Measurements from ENCODE around the gene GLYATL1B. TPM values are rescaled to one million over a fixed set of nuclear protein-coding genes. Genes with fewer than 3 reads are reported as not detected.
"Not testable (repeated sequence)": the region's sequence is repeated elsewhere in the genome, so short reads cannot be mapped to it uniquely, and the experiment has no call there.

GLYATL1B gene
- total RNA-seq, 1 donor from 2014 or later, result not detected

- H3K36me3 Mint-ChIP-seq (ENCODE audit: low read depth, unreplicated experiment); H3K4me1 Mint-ChIP-seq (ENCODE audit: unreplicated experiment); H3K4me3 Mint-ChIP-seq (ENCODE audit: unreplicated experiment); DNase-seq (ENCODE audit: low spot score); H3K27me3 Mint-ChIP-seq (ENCODE audit: unreplicated experiment); H3K9me3 Mint-ChIP-seq (ENCODE audit: unreplicated experiment); H3K27ac Mint-ChIP-seq (ENCODE audit: unreplicated experiment): not testable (repeated sequence)
Observed at GRCh38 chr11:59095972-59096575, 10.0 kb downstream of the GLYATL1B start.

DNA sequence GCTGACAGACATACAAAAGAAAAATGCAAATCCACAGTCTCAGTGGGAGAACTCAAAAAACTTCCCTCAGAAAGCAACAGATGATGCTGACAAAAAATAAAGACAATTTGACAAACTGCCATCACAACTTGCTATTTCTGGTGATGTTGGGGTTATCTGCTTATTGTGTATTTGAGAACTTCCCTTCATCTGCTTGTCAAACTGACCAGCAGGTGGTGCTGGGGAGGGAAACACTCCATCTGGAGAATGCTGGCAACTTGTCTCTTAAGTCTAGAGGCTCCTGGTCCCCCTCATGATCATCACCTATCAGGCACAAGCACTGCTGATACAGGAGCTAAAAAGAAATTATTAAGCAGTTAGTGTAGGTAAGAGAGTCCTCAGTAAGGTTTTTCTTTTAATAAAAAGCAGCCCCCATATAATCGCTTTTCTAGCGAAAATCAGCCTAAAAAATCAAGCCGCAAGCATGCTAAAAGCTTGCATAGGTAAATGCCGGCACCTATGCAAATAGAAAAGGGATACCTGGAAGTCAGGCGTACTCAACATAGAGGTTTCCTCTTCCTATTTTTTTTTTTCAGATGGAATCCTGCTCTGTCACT, 11.1 kb downstream of the GLYATL1B start:
- Mint-ChIP-seq H3K27ac (ENCODE audit: unreplicated experiment) (no peak overlapping the region), H3K27me3 (ENCODE audit: unreplicated experiment) (peaks cover 2% of the 10 kb centered on the region), H3K9me3 (ENCODE audit: unreplicated experiment) (no peaks in the 10 kb centered on the region), H3K4me3 (ENCODE audit: unreplicated experiment) (no peak overlapping the region), H3K4me1 (ENCODE audit: unreplicated experiment) (no peaks in the 10 kb centered on the region), H3K36me3 (ENCODE audit: low read depth, unreplicated experiment) (no peaks in the 10 kb centered on the region)
- TF ChIP-seq, protein P1, sequence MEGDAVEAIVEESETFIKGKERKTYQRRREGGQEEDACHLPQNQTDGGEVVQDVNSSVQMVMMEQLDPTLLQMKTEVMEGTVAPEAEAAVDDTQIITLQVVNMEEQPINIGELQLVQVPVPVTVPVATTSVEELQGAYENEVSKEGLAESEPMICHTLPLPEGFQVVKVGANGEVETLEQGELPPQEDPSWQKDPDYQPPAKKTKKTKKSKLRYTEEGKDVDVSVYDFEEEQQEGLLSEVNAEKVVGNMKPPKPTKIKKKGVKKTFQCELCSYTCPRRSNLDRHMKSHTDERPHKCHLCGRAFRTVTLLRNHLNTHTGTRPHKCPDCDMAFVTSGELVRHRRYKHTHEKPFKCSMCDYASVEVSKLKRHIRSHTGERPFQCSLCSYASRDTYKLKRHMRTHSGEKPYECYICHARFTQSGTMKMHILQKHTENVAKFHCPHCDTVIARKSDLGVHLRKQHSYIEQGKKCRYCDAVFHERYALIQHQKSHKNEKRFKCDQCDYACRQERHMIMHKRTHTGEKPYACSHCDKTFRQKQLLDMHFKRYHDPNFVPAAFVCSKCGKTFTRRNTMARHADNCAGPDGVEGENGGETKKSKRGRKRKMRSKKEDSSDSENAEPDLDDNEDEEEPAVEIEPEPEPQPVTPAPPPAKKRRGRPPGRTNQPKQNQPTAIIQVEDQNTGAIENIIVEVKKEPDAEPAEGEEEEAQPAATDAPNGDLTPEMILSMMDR (IDR thresholded peaks at IDR 0.05; ENCODE audit: unreplicated experiment), result peak; percentile 44
- DNase-seq (ENCODE audit: low spot score), result peak; percentile 65

DNA sequence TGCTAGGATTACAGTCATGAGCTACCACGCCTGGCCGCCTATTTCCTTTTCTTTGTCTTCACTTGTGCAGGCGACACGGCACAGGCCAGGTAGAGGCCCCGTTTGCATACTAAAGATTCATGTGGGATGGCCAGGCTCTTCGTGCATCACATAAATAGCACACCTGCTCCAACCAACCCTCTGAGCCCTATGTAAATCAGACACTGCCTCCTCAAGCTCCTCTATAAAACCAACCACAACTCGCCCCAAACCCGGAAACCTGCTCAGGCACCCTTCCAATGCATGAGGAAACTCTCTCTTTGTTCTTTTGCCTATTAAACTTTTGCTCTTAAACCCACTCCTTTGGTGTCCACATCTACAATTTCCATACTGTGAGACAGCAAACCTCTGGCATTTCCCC, 11.8 kb downstream of the GLYATL1B start:
- not testable (repeated sequence) for DNase-seq (ENCODE audit: low spot score); H3K4me1 Mint-ChIP-seq (ENCODE audit: unreplicated experiment); H3K9me3 Mint-ChIP-seq (ENCODE audit: unreplicated experiment); H3K36me3 Mint-ChIP-seq (ENCODE audit: low read depth, unreplicated experiment); H3K27ac Mint-ChIP-seq (ENCODE audit: unreplicated experiment); H3K4me3 Mint-ChIP-seq (ENCODE audit: unreplicated experiment); H3K27me3 Mint-ChIP-seq (ENCODE audit: unreplicated experiment)

GRCh38 chr11:59102259-59102765, 16.2 kb downstream of the GLYATL1B start:
- peaks cover 7% of the 10 kb centered on the region for H3K27me3 Mint-ChIP-seq (ENCODE audit: unreplicated experiment)
- no peak overlapping the region for H3K27ac Mint-ChIP-seq (ENCODE audit: unreplicated experiment)
- H3K9me3 Mint-ChIP-seq (ENCODE audit: unreplicated experiment), result no peaks in the 10 kb centered on the region
- peak overlapping the region; percentile 82 for H3K4me3 Mint-ChIP-seq (ENCODE audit: unreplicated experiment)
- H3K4me1 Mint-ChIP-seq (ENCODE audit: unreplicated experiment), result peaks cover 4% of the 10 kb centered on the region
- peak; percentile 67 for DNase-seq (ENCODE audit: low spot score)
- TF ChIP-seq, protein P1 (IDR thresholded peaks at IDR 0.05; ENCODE audit: unreplicated experiment), result no peak
- H3K36me3 Mint-ChIP-seq (ENCODE audit: low read depth, unreplicated experiment), result no peaks in the 10 kb centered on the region

- Mint-ChIP-seq H3K4me1 (ENCODE audit: unreplicated experiment) (peaks cover 7% of the 10 kb centered on the region), H3K9me3 (ENCODE audit: unreplicated experiment) (no peaks in the 10 kb centered on the region), H3K27me3 (ENCODE audit: unreplicated experiment) (peaks cover 5% of the 10 kb centered on the region), H3K36me3 (ENCODE audit: low read depth, unreplicated experiment) (no peaks in the 10 kb centered on the region), H3K27ac (ENCODE audit: unreplicated experiment) (peak within 1 kb of the TSS; percentile 9), H3K4me3 (ENCODE audit: unreplicated experiment) (peak within 1 kb of the TSS; percentile 73)
- TF ChIP-seq, protein P1 (IDR thresholded peaks at IDR 0.05; ENCODE audit: unreplicated experiment), result no peak
- DNase-seq (ENCODE audit: low spot score), result peak; percentile 55
Observed at GRCh38 chr11:59106363-59107336, 20.5 kb downstream of the GLYATL1B start, which contains the start of gene FAM111B. TSS of gene FAM111B (plus strand) at chr11:59107237. CDS start at chr11:59109626, 2,389 bp downstream.

DNA sequence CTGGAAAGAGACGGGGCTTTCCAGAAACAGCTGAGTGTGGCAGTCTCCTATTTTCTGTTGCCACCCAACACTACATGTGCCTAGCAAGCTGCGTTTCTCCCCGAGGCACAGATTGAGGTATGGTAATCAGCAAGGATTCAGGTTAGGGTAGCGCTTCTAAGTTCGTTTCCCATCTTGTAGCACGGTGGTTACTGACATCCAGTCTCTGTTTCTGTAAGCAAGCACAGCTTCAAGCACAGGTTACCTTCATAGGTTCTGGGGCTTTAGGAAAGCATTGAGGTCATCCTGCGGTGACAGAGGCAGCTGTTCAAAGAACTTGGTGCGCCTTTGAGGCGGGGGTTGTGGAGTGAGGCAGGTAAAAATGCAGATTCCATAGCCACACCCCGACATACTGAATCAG, 21.6 kb downstream of the GLYATL1B start:
- not testable (repeated sequence) for H3K27ac Mint-ChIP-seq (ENCODE audit: unreplicated experiment); DNase-seq (ENCODE audit: low spot score); H3K4me3 Mint-ChIP-seq (ENCODE audit: unreplicated experiment); H3K4me1 Mint-ChIP-seq (ENCODE audit: unreplicated experiment); H3K36me3 Mint-ChIP-seq (ENCODE audit: low read depth, unreplicated experiment); H3K9me3 Mint-ChIP-seq (ENCODE audit: unreplicated experiment); H3K27me3 Mint-ChIP-seq (ENCODE audit: unreplicated experiment)
